CD1c-positive myeloid dendritic cell (primary cell): ENCODE data around the gene TMEM156.
"Not testable (repeated sequence)": the region's sequence is repeated elsewhere in the genome, so short reads cannot be mapped to it uniquely, and the experiment has no call there.

Experiments
- DNase-seq: peaks from one replicate; pipeline ENCODE4 v3.0.0-alpha.2; 2016; ENCODE audit errors: extremely low spot score

TMEM156 gene

DNA sequence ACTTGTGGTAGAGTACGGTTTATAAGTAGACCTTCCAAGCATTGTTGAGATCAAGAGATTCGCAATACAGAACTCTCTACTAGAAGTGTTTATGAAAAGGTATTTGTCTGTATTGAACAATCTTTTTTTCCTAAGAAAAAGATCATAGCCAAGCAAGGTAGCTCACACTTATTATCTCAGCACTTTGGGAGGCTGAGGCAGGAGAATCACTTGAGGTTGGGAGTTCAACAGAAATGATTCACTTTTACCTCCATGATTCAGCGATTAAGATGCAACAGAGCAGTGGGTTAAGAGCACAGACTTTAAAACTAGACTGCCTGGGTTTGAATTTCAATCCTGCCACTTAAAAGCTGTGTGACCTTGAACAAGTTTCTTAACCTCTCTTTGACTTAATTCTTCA lies 74.3 kb downstream of the TMEM156 start:
- no peak for DNase-seq

DNA sequence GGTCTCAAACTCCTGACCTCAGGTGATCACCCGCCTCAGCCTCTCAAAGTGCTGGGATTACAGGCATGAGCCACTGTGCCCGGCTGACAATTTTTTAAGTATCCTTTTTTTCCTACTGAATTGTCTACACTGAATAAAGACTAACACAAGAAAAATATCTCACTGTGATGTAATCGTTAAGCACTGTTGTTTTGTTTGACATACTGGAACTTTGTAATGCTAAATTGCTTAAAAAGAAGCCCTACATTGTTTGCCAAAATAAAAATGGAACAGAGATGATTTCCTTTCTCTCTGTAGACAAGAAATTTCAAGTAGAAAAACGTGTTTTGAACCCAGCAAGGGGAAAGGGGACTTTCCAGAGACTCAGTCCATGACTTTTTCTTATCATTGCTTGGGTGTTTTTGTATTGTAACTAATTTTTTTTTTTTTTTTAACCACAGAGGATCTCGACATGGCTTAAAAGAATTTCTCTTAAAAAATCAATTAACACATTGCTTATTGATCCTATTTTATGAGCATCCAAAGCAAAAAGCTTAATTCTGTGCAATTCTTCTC lies 74.9 kb downstream of the TMEM156 start:
- DNase-seq, result no peak

DNA sequence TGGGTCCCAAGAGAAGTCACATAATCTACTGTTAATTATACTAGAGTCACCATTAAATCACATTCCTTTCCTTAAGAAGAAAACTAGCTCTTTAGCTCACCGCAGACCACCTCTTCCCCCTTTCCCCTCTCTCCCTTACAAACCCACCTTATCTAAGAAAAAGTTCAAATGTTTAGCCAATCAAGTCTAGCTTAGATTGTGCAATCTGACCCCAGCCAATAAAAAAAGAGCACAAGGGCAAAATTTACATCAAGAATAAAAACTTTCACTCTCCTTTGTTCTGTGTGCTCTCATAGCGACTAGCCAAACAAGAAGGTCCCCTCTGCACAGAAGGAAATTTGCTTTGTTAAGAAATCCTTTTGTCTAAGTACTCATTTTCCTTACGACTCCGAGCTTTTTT lies 76.3 kb downstream of the TMEM156 start:
- DNase-seq, result no peak

DNA sequence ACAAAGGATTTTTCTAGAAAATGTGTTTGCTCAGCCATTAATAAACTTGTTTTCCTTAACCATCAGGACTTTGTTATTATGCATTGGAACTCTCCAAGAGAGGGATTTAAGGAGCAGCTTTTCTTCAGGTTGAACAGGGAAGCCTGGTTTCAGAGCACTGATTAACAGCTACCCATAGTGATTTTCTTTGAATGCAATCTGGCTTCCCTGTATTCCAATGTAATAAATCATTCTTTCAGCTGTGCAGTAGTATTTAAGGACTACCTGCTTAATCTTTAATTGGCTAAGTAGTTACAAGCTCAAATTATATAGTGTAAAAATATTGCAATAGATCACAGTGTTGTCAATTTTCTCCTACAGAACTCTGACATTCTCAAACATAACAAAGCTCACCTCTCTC lies 77.5 kb downstream of the TMEM156 start:
- no peak for DNase-seq

DNA sequence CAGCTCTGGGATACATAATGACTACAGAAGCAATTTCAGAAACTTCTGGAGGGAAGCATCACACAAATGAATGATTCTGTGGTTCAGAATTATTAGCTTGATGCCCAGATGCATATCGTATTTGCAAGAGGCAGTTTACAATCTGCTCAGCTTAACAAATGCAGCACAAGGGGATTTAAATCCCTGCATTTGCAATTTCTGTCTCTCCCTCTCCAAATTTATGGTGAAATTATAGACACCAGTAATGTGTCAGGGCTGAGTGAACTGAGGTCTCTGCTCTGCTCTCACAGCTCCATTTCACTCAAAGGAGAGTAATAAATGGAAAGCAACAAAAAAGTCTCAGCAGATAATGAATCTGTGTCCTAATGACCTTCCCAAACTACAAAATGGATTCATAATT lies 80.2 kb downstream of the TMEM156 start:
- no peak for DNase-seq

DNA sequence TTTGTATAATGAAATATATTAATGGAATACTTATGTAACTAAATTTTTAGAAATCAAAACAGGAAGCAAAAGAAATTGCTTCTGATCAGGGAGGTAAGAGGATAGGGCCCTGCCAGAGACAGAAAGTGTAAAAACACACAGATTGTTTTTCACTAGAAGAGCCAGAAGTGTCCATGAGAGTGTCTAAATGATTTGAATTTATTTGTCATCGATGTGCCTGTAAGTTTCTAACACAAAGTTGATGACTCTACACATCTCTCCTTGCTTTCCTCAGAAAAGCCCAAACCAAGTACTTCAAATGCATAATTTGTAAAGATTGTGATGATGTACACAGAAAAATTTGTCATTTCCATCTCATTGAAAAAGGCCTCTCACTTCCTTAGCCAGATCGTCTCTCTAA lies 80.6 kb downstream of the TMEM156 start:
- DNase-seq, result no peak

DNA sequence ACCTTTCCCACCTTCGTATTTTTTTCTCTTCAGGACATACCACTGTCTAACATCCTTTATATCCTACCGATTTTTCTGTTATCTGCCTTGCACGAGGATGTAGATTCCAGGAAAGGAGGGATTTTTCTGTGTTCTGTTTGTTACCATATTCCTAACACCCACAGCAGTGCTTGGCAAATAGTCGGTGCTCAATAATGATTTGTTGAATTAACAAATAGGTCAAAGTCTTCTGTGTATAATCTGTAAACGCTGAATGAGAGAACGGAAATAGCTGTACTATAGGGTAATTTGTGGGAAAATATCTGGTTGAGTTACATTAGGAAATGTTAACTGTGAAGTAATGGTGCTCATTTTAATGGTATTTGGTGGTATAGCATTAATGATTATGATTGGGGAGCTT lies 81.5 kb downstream of the TMEM156 start:
- no peak for DNase-seq

DNA sequence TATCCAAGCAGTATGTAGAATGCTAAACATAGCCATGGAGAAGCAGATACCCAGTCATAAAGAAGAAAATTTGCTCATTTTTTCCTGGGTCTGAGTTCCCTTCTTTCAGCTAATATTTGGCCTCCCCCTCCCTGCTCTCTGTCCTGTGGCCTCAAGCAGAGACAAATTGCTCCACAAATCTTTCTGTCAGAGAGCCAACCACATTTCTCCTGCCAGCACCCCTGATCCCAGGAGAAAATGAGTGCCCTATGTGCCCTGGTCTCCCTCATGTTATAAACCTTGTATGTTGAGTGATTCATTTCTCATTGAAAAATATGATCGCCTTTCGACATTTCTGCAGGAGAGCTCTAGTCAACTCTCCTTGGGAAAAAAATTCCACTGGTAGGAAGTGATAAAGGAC lies 82.0 kb downstream of the TMEM156 start:
- no peak for DNase-seq

DNA sequence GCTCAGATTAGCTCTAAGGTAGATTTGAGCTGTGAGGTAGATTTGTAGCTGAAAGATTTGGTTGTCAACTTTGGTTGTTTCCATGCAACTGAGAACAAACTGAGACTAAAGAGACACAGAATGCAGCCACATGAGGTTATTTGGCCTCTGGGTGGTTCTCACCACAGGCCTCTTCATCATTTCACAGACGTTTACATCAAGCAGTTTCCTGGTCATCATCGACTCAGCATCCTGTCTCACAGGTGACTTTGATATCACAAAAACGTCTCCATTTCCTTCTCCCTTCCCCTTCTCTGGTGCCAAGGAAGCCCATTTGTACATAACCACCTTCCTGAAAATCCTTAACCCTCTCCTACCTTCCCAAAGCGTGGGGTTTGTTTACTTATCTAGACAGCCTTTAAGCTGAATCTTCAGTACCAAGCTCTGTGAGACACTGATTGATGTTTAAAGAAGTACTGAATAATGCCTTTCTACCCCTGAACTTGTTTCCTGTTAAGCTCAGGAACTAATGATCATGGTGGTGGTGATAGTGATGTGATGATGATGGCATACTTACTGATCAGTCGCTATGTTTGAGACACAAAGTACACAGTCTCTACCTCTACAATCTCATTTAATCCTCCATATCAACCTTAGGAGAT lies 82.7 kb downstream of the TMEM156 start:
- no peak for DNase-seq

DNA sequence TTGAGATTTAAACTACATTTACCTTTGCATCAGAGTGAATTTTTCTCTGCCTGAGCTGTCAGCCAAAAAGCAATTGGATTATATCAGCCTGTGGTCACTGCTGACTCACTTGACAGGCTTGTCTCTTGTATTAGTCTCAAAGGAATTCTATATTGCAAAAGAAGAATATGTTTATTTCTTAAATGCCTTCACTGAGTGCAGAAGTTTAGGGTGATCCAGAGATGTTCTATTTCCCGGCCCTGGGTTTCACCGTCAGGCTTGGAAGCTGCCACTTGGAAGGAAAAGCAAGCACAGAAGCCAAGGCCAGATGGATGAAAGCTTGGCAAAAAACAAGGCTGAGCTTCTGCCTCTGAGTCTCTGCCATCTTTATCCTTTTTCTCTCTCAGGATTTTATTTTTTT lies 83.7 kb downstream of the TMEM156 start:
- DNase-seq, result no peak

DNA sequence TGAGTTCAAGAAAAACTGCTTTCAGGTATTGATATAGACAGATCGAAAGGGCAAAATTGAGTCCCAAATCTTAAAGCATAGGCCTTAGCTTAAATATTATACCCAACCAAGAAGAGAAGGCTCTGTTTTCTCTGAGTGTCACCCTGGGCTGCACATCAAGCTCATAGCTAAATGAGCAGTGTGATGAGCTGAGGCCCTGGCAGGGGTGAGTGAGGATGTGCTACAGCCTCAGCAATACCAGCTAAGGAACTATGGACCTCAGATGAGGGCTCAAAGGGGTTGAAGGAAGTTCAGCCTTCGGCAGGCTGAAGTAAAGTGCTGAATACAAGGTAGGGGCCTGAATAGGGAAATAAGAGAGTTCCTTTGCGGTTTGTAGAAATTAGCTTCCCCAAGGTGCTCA lies 85.3 kb downstream of the TMEM156 start:
- no peak for DNase-seq

DNA sequence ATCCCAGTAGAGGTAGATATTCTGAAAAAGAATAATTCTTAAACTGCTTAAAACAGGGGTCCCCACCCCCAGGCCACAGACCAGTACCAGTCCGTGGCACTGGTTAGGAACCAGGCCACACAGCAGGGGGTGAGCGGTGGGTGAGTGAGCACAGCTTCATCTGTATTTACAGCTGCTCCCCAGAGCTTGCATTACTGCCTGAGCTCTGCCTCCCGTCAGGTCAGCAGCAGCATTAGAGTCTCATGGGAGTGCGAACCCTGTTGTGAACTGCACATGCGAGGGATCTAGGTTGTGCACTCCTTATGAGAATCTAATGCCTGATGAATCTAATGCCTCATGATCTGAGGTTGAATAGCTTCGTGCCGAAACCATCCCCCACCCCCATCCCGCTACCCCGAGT lies 87.8 kb downstream of the TMEM156 start:
- no peak for DNase-seq

DNA sequence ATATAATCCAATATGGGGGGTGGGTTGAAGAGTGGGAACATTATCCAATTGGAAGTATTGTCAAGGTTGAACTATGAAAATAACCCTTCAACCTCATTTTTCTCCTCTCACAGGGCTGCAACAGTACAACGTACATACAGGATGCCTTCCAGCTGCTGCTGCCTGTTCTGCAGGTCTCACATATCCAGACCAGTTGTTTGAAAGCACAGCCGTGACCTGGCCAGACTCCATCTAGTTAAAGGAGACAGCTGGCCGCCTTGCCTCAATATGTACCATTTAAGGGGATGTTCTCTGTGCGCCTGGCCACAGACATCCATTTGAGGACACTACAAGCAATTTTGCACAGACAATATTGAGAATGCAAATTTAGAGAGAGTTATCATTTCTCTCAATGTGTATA lies 88.9 kb downstream of the TMEM156 start:
- DNase-seq, result no peak

DNA sequence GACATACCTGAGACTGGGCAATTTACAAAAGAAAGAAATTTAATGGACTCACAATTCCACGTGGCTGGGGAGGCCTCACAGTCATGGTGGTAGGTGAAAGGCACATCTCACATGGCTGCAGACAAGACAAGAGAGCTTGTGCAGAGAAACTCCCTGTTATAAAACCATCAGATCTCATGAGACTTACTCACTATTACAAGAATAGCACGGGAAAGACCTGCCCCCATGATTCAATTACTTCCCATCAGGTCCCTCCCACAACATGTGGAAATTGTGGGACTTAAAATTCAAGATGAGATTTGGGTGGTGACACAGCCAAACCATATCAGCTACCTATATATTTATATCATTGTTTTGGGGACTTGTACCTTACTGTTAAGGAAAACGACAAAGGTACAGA lies 90.3 kb downstream of the TMEM156 start:
- not testable (repeated sequence) for DNase-seq

DNA sequence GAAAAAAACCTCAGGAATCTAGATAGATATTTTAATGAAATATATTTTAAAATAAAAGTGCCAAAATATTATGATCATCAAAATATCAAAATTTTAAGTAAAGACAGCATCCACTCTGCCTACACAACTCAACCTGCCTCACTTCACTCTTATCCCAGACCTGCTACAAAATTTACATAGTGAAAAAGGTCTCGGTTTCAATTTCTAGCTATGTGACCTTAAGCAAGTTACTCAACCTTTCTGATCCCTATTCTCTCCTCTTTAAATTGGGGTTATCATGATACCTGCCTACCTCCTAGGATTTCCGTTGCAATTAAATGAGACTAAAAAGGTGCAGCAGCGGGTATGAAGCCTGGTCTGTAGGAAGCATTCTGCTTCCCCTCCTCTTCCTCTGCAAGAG lies 91.7 kb downstream of the TMEM156 start:
- no peak for DNase-seq

DNA sequence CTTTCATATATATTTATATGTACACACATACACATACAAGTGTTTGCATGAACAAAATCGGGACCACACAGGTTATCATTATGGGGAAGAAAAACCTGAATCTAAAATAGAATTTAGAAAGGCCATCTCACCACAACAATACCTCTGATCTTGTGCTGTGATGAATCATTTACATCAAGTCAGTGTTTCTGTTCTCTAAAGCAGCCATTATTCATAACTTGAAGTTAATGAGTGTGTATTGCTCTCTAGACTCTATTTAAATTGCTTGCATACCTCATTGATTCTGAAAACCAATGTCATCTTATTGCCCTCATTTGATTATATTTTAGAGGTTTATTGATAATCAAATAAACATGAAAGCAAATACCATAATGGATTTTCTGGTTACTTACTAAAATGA lies 93.0 kb downstream of the TMEM156 start:
- no peak for DNase-seq

DNA sequence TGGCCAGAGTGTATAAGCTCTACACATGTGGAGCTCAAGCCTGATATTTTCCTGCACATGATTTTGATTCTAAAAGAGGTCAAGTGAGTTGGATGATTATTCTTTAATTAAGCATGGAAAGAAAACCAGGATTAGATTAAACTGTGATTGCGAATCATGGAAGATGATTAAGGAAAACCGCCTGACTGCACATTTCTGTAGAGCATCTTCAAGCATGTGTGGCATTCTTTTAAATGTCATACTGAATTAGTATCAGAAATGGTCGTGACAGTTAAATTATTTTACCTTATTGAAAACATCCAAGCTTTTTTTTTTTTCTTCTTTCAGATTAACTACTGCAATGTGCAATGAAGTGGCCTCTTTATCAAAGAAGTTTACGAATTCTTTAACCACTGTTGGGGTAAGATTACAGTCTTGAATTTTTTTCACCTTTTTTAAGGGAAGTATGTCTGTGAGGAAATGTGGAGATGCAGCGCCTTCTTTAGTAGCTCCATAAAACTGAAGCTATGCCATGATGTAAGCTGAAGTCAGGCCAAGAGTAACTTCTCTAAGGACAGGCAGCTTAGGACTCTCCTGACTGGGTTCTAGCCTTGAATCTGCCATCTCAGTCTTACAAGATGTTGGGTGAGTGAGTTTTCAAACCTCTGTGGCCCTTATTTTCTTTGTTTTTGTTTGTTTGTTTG lies 96.7 kb downstream of the TMEM156 start:
- no peak for DNase-seq

DNA sequence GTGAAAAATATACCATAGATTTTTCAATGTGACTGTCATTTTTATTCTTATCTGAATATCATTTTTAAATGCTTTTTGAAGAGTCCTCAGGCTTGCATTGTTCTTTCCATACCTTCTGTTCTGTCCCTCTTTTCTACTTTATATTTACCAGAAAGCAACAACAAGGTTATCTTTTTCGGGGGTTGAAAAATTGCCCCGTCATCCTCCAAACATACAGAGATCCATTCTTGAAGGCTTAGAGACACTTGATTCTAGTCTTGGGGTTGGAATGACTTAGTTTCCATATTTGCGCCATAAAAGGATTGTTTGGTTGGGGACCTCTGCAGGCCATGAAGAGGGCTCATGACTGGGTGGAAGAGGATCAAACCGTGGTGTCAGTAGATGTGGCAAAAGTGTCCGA lies 101.1 kb downstream of the TMEM156 start:
- no peak for DNase-seq

DNA sequence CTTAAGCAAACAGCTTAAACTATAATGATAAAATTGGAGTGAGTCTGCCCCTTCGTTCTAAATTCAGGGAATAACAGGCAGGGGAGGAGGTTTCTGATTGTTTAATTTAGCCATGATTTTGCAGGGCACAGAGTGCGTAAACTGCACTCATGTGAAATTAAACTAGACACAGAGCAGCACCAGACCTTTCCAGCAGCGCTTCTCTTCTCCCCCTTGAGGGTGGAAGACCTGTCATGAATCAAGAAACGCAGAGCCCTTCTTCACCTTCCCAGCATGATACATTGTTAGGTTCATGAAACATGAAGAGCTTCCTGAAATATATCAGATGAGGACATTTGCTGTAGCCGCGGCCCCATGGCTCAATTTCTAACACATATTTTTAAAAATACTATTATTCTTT lies 101.5 kb downstream of the TMEM156 start:
- no peak for DNase-seq

DNA sequence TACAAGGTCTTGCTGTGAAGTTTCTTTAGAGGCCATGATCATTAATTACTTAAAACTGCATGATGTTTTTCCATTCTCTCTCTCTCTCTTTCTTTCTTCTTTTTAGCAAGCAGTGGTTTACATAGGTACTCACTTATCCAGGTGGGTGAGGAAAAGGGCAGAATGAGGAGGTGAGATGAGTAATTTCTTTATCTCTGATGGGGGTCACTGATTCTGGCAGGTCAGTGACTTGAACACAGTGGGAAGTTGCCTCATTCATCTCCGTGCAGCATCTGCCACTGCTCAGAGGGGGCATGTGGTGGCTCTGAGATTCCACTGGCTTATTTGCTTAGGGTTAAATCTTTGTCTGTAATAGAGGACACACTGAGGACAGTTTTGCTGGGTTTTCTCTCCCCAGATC lies 102.0 kb downstream of the TMEM156 start:
- DNase-seq, result no peak

DNA sequence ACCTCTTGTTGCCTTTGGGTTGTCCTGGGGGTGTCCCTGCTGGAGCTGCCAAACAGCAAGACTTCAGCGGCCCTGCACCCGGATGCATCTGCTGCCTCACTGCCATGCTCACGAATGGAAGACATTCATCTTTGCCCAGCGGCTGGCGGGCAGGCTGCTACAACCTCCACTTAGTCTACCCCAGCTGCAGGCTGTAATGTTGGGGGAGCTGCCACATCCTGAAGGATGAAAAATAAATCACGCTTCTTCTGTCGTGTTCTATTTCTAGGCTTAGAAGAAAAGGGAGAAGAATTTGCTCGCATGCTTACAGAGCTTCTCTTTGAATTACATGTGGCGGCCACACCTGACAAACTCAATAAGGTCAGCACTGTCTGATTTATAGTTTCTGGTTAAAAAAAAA lies 103.2 kb downstream of the TMEM156 start:
- no peak for DNase-seq

DNA sequence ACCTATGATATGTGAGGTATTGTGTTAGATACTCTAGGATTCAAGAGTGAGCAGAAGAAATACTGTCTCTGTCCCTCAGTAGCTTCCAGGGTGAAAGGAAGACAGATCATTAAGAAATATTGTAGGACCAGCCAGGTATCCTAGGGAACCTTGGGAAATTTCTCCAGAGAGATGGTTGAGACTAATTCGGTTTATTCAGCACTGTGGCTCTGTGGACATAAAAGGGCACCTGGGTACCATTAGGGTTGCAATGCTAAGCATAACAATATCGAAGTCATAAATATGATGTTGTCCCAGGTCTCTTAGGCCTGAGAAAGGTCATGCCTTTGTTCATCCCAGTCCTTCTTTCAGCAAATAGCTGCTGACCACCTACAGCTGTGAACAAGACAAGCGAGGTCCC lies 103.6 kb downstream of the TMEM156 start:
- no peak for DNase-seq

DNA sequence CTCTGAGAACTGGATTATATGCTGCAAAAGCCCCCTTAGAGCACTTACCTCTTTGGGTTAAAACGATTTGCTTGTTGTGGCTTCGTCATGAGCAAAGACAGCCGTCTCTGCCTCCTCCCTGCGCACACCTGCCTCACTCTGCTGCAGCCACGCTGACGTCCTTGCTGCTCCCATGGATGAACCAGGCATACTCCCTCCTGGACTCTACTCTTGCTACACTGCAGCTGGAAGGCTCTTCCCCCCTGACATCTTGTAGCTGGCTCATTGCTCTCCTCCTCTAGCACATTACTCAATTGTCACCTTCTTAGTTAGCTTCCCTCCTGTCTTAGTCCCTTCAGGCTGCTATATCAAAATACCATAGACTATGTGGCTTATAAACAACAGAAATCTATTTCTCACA lies 105.3 kb downstream of the TMEM156 start:
- DNase-seq, result no peak
